Naive B cell (primary cell): ENCODE data around the gene PNMA8B. TPM values are rescaled to one million over a fixed set of nuclear protein-coding genes. Genes with fewer than 3 reads are reported as not detected.
A peak's percentile ranks its signal among the peaks of the same experiment; 100 is the strongest.
"Not testable (repeated sequence)": the region's sequence is repeated elsewhere in the genome, so short reads cannot be mapped to it uniquely, and the experiment has no call there.

Experiments
- ATAC-seq, 2 donors: fragments of 150-1000 bp; cut with Tn5 transposase; 2 replicates each; pipeline ENCODE4 v1.10.0; 2021; ENCODE audit warnings: low read depth in 2 of 2, mild to moderate bottlenecking in 2 of 2, moderate library complexity in 2 of 2
- DNase-seq: peaks from one replicate; pipeline ENCODE4 v3.0.0; 2022
- H3K27ac Mint-ChIP-seq, 6 donors: one replicate each; pipeline ENCODE4 v1.8.0; 2020 to 2022; ENCODE audit warnings: mild to moderate bottlenecking in 6 of 6, mixed read lengths in 6 of 6, moderate library complexity in 5 of 6, inconsistent platforms in 2 of 6
- H3K27me3 Mint-ChIP-seq, 3 donors: one replicate each; pipeline ENCODE4 v1.8.0; 2021 to 2022; ENCODE audit warnings: mixed read lengths in 3 of 3, mild to moderate bottlenecking in 1 of 3
- H3K36me3 Mint-ChIP-seq, 2 donors: one replicate each; pipeline ENCODE4 v1.8.0; 2020 to 2022; ENCODE audit warnings: mixed read lengths in 2 of 2, inconsistent platforms in 1 of 2, mild to moderate bottlenecking in 1 of 2
- H3K4me1 Mint-ChIP-seq, 3 donors: one replicate each; pipeline ENCODE4 v1.8.0; 2020 to 2022; ENCODE audit warnings: mixed read lengths in 3 of 3, inconsistent platforms in 1 of 3, mild to moderate bottlenecking in 1 of 3, moderate library complexity in 1 of 3
- H3K4me3 Mint-ChIP-seq, 8 donors: one replicate each; pipeline ENCODE4 v1.8.0; 2020 to 2022; ENCODE audit warnings: mild to moderate bottlenecking in 8 of 8, mixed read lengths in 8 of 8, moderate library complexity in 8 of 8, inconsistent platforms in 2 of 8
- H3K9me3 Mint-ChIP-seq, 7 donors: one replicate each; pipeline ENCODE4 v1.8.0; 2020 to 2022; ENCODE audit warnings: mixed read lengths in 7 of 7, mild to moderate bottlenecking in 5 of 7, inconsistent platforms in 2 of 7, moderate library complexity in 1 of 7
- polyA plus RNA-seq, 6 donors: library from polyadenylated mRNA; unstranded; fragments of 300-500 nt; fragmentation: Illumina TruSeq; gene quantifications; one replicate each; pipeline ENCODE4 v1.2.3, GENCODE V29; 2021; ENCODE audit warnings: low read depth in 6 of 6

PNMA8B gene
- polyA plus RNA-seq, 6 donors from 2014 or later = 0.05 to 1.3 (median 0.12) TPM; not detected in 2

DNA sequence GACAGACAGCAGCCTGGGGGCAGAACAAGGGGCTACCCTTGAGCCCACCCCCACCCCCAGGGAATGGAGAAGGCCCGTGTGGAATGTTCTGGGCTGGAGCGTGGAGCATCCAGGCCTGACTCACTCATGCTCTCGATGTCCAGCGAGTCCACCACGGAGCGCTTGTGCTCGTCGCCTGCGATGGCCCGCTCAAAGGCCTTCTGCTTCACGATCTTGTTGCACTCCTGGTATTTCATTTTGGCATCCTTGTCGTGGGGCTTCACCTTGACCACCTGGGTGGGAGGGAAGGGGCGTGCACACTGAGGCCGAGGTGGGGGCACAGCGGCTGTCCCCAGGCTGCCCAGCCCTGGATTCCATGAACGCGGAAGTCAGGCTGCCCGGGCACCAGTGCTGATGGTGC lies 31.1 kb upstream of the PNMA8B start:
- H3K27ac Mint-ChIP-seq, ATAC-seq, H3K9me3 Mint-ChIP-seq, H3K4me3 Mint-ChIP-seq, H3K36me3 Mint-ChIP-seq, DNase-seq: not testable (repeated sequence)
- Mint-ChIP-seq H3K4me1 (peaks cover 7 to 32% (median 19%) of the 10 kb centered on the region in 3 donors), H3K27me3 (peaks cover 0 to 27% (median 27%) of the 10 kb centered on the region in 3 donors)

GRCh38 chr19:46524308-46524707 lies 28.6 kb upstream of the PNMA8B start:
- ATAC-seq (no peak), DNase-seq (no peak)
- Mint-ChIP-seq H3K36me3 (no peaks in the 10 kb centered on the region), H3K27ac (peak overlapping the region in 2 of 6 donors; percentile 30 to 53), H3K9me3 (peaks cover 0 to 7% (median 0%) of the 10 kb centered on the region in 7 donors), H3K4me1 (peaks cover 2 to 25% (median 8%) of the 10 kb centered on the region in 3 donors), H3K4me3 (no peak overlapping the region), H3K27me3 (peaks cover 0 to 11% (median 10%) of the 10 kb centered on the region in 3 donors)

DNA sequence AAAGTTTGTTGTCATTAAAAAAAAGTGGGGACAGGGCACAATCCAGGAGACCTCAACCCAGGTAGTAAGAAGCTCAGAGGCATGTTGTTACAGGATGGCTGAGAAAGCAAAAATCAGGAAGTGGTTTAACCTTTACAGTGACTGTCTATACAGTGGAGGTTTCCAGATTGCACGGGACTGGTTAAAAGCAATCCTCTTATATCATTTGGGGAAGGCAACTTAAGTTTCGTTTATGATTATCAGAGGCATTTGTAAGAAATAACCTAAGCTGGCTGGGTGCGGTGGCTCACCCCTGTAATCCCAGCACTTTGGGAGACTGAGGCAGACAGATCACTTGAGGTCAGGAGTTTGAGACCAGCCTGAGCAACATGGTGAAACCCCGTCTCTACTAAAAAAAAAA lies 27.3 kb upstream of the PNMA8B start:
- not testable (repeated sequence) for H3K27me3 Mint-ChIP-seq, H3K36me3 Mint-ChIP-seq, DNase-seq, H3K9me3 Mint-ChIP-seq
- peaks cover 0 to 24% (median 6%) of the 10 kb centered on the region in 3 donors for H3K4me1 Mint-ChIP-seq
- H3K4me3 Mint-ChIP-seq = peak overlapping the region in 1 of 8 donors; percentile 2
- peak; percentile 39 to 49 for ATAC-seq
- peak overlapping the region in 2 of 6 donors; percentile 64 to 78 for H3K27ac Mint-ChIP-seq

GRCh38 chr19:46521241-46521868 lies 25.7 kb upstream of the PNMA8B start:
- ATAC-seq (no peak), DNase-seq (no peak)
- Mint-ChIP-seq H3K4me3 (no peak overlapping the region), H3K27ac (peak overlapping the region in 1 of 6 donors; percentile 71), H3K9me3 (peaks cover 0 to 7% (median 0%) of the 10 kb centered on the region in 7 donors), H3K4me1 (peaks cover 0 to 24% (median 6%) of the 10 kb centered on the region in 3 donors), H3K27me3 (peaks cover 0 to under 1% (median 0%) of the 10 kb centered on the region in 3 donors), H3K36me3 (no peaks in the 10 kb centered on the region)

GRCh38 chr19:46520616-46521015 lies 24.9 kb upstream of the PNMA8B start:
- H3K9me3 Mint-ChIP-seq = peaks cover 0 to 5% (median 0%) of the 10 kb centered on the region in 7 donors
- no peak overlapping the region for H3K27ac Mint-ChIP-seq
- H3K27me3 Mint-ChIP-seq = peaks cover 4 to 8% (median 5%) of the 10 kb centered on the region in 3 donors
- peaks cover 0 to 26% (median 6%) of the 10 kb centered on the region in 3 donors for H3K4me1 Mint-ChIP-seq
- no peak overlapping the region for H3K4me3 Mint-ChIP-seq
- DNase-seq (no peak), ATAC-seq (no peak)
- no peaks in the 10 kb centered on the region for H3K36me3 Mint-ChIP-seq

DNA sequence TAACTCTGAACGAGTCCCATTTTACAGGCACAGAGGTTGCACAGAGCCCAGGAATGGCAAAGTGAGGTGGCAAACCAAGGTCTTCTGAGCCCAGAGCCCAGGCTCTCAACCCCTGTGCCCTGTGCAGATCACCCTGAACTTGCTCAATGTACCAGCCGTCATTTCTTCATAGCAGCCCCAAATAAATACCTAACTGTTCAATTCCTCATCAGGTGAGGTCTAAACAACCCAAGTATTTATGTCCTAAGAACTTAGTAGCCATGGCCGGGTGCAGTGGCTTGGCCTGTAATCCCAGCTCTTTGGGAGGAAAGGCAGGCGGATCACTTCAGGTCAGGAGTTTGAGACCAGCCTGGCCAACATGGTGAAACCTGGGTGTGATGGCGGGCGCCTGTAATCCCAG lies 21.8 kb upstream of the PNMA8B start:
- DNase-seq (no peak), ATAC-seq (no peak)
- peaks cover 0 to 20% (median 8%) of the 10 kb centered on the region in 3 donors for H3K4me1 Mint-ChIP-seq
- H3K27ac Mint-ChIP-seq = no peak overlapping the region
- H3K4me3 Mint-ChIP-seq = no peak overlapping the region
- H3K9me3 Mint-ChIP-seq = no peaks in the 10 kb centered on the region
- H3K27me3 Mint-ChIP-seq = peaks cover 19 to 33% (median 25%) of the 10 kb centered on the region in 3 donors
- no peaks in the 10 kb centered on the region for H3K36me3 Mint-ChIP-seq

DNA sequence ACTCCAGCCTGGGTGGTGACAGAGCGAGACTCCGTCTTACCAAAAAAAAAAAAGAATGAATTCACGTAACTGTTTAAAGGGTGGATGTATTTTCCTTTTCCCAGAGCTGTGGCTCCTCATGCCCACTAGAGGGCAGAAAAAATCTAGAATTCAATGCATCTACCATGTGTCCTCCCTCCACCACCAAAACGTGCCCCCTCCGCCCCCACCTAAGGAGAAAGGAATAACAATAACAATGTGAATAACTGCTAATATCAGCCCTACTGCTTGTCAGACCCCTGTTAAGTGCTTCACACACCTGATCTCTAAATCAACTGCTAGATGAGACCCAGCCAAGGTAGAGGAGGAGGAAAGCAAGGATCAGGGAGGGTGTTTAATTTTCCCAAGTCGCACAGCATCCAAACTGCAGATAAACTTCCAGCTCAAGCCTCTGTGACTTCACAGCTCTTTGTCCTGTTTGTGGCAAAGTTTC lies 20.2 kb upstream of the PNMA8B start:
- H3K27me3 Mint-ChIP-seq = peaks cover 23 to 39% (median 31%) of the 10 kb centered on the region in 3 donors
- H3K36me3 Mint-ChIP-seq = no peaks in the 10 kb centered on the region
- peaks cover 0 to 14% (median 8%) of the 10 kb centered on the region in 3 donors for H3K4me1 Mint-ChIP-seq
- H3K9me3 Mint-ChIP-seq = peaks cover 0 to 9% (median 0%) of the 10 kb centered on the region in 7 donors
- H3K27ac Mint-ChIP-seq = no peak overlapping the region
- no peak for DNase-seq
- H3K4me3 Mint-ChIP-seq = no peak overlapping the region
- ATAC-seq = peak; percentile 35 to 36

DNA sequence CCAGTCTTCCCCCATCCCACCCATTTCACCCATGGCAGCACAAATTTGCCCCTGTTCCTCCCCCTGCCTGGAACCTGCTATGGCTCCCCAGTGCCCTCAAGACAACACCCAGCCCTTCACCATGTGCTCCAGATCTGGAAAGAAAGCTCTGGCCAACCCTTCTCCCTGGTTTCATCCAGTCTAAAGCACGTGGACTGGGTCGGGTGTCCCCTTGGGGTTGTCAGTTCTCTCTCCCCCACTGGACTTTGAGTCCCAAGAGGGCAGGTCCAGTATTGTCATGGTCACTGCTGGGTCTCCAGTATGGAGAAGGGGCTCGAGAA lies 19.6 kb upstream of the PNMA8B start:
- Mint-ChIP-seq H3K4me1 (peaks cover 0 to 14% (median 8%) of the 10 kb centered on the region in 3 donors), H3K27ac (peak overlapping the region in 1 of 6 donors; percentile 21), H3K27me3 (peaks cover 26 to 41% (median 35%) of the 10 kb centered on the region in 3 donors), H3K4me3 (no peak overlapping the region), H3K9me3 (peaks cover 0 to 10% (median 0%) of the 10 kb centered on the region in 7 donors), H3K36me3 (no peaks in the 10 kb centered on the region)
- ATAC-seq (no peak), DNase-seq (no peak)

DNA sequence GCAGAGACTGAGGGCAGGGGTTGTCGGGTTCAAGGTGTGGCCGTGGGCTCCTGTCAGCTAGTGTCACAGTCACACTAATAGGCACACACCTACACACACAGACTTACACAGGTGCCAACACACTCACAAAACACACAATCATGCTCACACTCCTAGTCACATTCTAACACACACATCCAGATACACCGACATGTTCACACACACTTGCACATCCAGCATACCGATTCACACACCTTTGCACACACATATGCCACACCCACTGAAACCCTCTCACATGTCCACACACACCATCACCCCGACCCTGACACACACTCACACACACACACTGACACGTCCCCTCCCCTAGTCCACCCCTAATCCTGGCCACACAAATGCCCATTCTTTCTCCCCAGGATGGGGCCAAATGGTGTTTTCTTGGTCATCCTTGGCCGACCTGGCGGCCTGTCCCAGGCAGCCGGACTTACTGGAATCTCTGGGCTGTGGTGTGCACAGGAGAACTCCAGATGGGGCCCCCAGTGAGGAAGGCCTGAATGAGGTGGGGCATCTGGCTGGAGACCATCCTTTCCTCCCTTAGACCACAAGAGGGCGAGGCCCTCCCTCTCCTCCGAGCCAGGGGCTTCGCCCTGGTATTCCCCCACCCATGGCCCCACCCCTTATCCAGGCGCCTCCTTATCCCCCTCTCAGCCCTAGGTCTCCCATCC lies 19.1 kb upstream of the PNMA8B start:
- ATAC-seq (no peak), DNase-seq (no peak)
- Mint-ChIP-seq H3K4me3 (no peak overlapping the region), H3K27ac (peak overlapping the region in 1 of 6 donors; percentile 81), H3K9me3 (peaks cover 0 to 10% (median 0%) of the 10 kb centered on the region in 7 donors), H3K27me3 (peaks cover 26 to 41% (median 35%) of the 10 kb centered on the region in 3 donors), H3K36me3 (no peaks in the 10 kb centered on the region), H3K4me1 (peaks cover 0 to 14% (median 8%) of the 10 kb centered on the region in 3 donors)

DNA sequence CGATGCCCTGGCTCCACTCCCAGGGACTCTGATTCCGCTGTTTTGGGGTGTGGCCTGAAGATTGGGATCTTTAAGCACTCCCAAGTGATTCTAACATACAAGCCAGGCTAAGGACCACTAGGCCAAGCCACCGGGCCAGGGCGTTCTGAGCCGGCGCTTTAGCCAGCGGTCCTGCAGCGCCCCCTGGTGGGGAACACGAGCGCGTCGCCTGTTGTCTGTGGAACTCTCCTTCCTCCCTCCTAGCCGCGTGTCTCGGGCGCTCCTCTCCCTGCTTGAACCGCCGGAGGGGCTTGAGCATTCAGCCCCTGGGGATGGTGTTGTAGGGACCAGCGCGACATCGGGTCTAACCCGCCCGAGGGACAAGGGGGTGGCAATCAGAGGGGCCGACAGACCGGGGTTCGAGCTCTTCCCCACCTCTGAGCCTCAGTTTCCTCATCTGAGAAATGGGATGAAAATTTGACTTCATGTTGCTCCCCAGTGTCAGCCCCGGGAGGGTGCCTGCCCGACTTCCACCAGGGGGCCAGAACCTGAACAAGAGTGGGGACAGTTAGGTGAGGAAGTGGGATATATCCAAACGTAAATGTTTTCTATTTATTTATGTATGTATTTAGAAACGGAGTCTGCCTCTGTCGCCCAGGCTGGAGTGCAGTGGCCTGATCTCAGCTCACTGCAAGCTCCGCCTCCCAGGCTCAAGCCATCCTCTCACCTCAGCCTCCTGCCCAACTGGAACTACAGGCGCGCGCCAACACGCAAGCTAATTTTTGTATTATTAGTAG lies 18.0 kb upstream of the PNMA8B start:
- Mint-ChIP-seq H3K27ac (peak overlapping the region in 1 of 6 donors; percentile 60), H3K4me3 (no peak overlapping the region), H3K9me3 (peaks cover 0 to 10% (median 0%) of the 10 kb centered on the region in 7 donors), H3K36me3 (no peaks in the 10 kb centered on the region), H3K27me3 (peaks cover 33 to 51% (median 41%) of the 10 kb centered on the region in 3 donors), H3K4me1 (peaks cover 0 to 10% (median 8%) of the 10 kb centered on the region in 3 donors)
- ATAC-seq (peak; percentile 67 to 72), DNase-seq (peak; percentile 67)

- H3K4me3 Mint-ChIP-seq = no peak overlapping the region
- H3K36me3 Mint-ChIP-seq = no peaks in the 10 kb centered on the region
- H3K9me3 Mint-ChIP-seq = peaks cover 0 to 10% (median 0%) of the 10 kb centered on the region in 7 donors
- DNase-seq (no peak), ATAC-seq (no peak)
- peaks cover 43 to 69% (median 59%) of the 10 kb centered on the region in 3 donors for H3K27me3 Mint-ChIP-seq
- H3K4me1 Mint-ChIP-seq = peaks cover 0 to 11% (median 10%) of the 10 kb centered on the region in 3 donors
- no peak overlapping the region for H3K27ac Mint-ChIP-seq
These were observed 15.6 kb upstream of the PNMA8B start for GRCh38 chr19:46511237-46511636.

GRCh38 chr19:46508206-46508605 lies 12.5 kb upstream of the PNMA8B start:
- H3K36me3 Mint-ChIP-seq = no peaks in the 10 kb centered on the region
- no peak overlapping the region for H3K27ac Mint-ChIP-seq
- H3K4me1 Mint-ChIP-seq = peaks cover 0 to 8% (median 3%) of the 10 kb centered on the region in 3 donors

DNA sequence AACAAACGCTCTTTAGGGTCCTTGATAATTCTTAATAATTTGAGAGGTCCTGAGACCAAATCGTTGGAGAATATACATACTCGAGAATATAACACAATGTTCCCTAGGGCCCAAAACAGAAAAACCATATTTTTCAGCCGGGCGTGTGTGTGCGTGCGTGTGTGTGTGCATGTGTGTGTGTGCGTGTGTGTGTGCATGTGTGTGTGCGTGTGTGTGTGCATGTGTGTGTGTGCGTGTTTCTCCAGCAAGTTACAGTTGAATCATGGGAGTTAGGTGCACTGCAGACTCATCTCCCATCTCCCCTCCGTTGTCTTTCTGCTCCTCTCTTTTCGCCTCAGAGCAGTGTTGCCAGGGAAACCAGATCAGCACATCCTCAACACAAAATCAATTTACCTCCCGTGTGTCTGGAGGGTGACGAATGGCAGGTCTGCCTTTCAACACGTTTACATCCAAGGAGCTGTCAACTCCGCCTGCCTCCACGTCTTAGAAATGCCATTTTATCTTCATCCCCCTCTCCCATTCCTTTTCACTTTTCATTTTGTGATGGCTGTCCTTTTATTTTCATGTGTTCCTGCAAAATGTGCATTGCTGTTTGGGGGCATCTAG lies 8.3 kb upstream of the PNMA8B start:
- H3K27ac Mint-ChIP-seq = no peak overlapping the region
- H3K9me3 Mint-ChIP-seq = no peaks in the 10 kb centered on the region
- H3K4me1 Mint-ChIP-seq = peaks cover 0 to 8% (median 3%) of the 10 kb centered on the region in 3 donors
- no peak overlapping the region for H3K4me3 Mint-ChIP-seq
- ATAC-seq (no peak), DNase-seq (no peak)
- peaks cover 34 to 48% (median 44%) of the 10 kb centered on the region in 3 donors for H3K27me3 Mint-ChIP-seq
- no peaks in the 10 kb centered on the region for H3K36me3 Mint-ChIP-seq

More at GRCh38 chr19:46508206-46508605, 12.5 kb upstream of the PNMA8B start:
- H3K27me3 Mint-ChIP-seq = peaks cover 27 to 47% (median 36%) of the 10 kb centered on the region in 3 donors
- no peak for ATAC-seq
- no peak for DNase-seq
- H3K9me3 Mint-ChIP-seq = peaks cover 0 to 10% (median 0%) of the 10 kb centered on the region in 7 donors
- no peak overlapping the region for H3K4me3 Mint-ChIP-seq
